GM12878 (cell line): Measurements from ENCODE around the gene WSCD1. TPM values are rescaled to one million over a fixed set of nuclear protein-coding genes. Genes with fewer than 3 reads are reported as not detected.

Experiments used
- ATAC-seq: fragments of 200-7000 bp; cut with Tn5 transposase; 3 replicates; pipeline ENCODE4 v1.9.1; 2020; ENCODE audit warnings: mild to moderate bottlenecking, moderate library complexity
- BruUV-seq: library from RNA; stranded (reverse); fragments of 400-500 nt; replicated peaks from 2 replicates; lab custom pipeline; 2021; lab: Mats Ljungman, UMichigan
- CTCF ChIA-PET: fragments of 300-600 bp; sonication (Branson Sonifier 250); formaldehyde crosslinking; extraction: SDS; loops from one replicate; lab custom pipeline; 2021; ENCODE audit warnings: inconsistent platforms; lab: Yijun Ruan, JAX
- POLR2A ChIA-PET: fragments of 350-600 bp; formaldehyde crosslinking; extraction: SDS; loops from one replicate; lab custom pipeline; 2021; ENCODE audit warnings: inconsistent platforms; lab: Charles Lee
- RAD21 ChIA-PET: fragments of 300-600 bp; sonication (Branson Sonifier 250); formaldehyde crosslinking; loops from one replicate; lab custom pipeline; 2023; ENCODE audit warnings: antibody characterized with exemption; ENCODE audit not compliant: unreplicated experiment; lab: Charles Lee
- SMC1A ChIA-PET: fragments of 300-600 bp; sonication (Branson Sonifier 250); formaldehyde crosslinking; loops from one replicate; lab custom pipeline; 2023; ENCODE audit not compliant: unreplicated experiment, uncharacterized antibody; lab: Charles Lee
- DNase-seq: peaks from one replicate; pipeline ENCODE4 v3.0.0-alpha.2; 2011; ENCODE audit warnings: low read depth, low spot score
- FAIRE-seq: peaks from 3 replicates; lab custom pipeline; 2011; peaks lifted over from hg19 to GRCh38; lab: Jason Lieb, UNC
- H2AFZ ChIP-seq: 2 replicates; pipeline ENCODE4 v1.6.0; 2011; ENCODE audit warnings: low read depth, low read length, control low read depth; ENCODE audit not compliant: control insufficient read depth
- H3K27ac ChIP-seq: 2 replicates; pipeline ENCODE4 v1.5.1; 2011; ENCODE audit warnings: control low read depth; ENCODE audit not compliant: control insufficient read depth, insufficient read depth
- H3K27me3 ChIP-seq, 2 experiments: replicated peaks in 1 of 2; 2 replicates each; pipeline versions ENCODE4 v1.6.0 to v1.6.1; 2011; ENCODE audit warnings: low read length in 1 of 2; ENCODE audit not compliant: control insufficient read depth in 2 of 2, insufficient read depth in 2 of 2
- H3K36me3 ChIP-seq, 2 experiments: 2 replicates each; pipeline ENCODE4 v1.5.1; 2011; ENCODE audit warnings: low read length in 1 of 2; ENCODE audit not compliant: control insufficient read depth in 2 of 2, insufficient read depth in 2 of 2
- H3K4me1 ChIP-seq: 2 replicates; pipeline ENCODE4 v1.6.1; 2011; ENCODE audit warnings: mild to moderate bottlenecking, low read length, moderate library complexity, mixed read lengths; ENCODE audit not compliant: control insufficient read depth, insufficient read depth
- H3K4me2 ChIP-seq: 2 replicates; pipeline ENCODE4 v1.6.0; 2011; ENCODE audit warnings: control low read depth; ENCODE audit not compliant: control insufficient read depth, insufficient read depth
- H3K4me3 ChIP-seq: fragments of 200-600 bp; sonication (generic); 2 replicates; pipeline ENCODE4 v1.5.1; 2016
- H3K79me2 ChIP-seq: 2 replicates; pipeline ENCODE4 v1.6.0; 2011; ENCODE audit warnings: low read length; ENCODE audit not compliant: control insufficient read depth, insufficient read depth
- H3K9ac ChIP-seq: 2 replicates; pipeline ENCODE4 v1.8.0; 2011; ENCODE audit warnings: low read length, control low read depth, mixed read lengths; ENCODE audit not compliant: control insufficient read depth, insufficient read depth
- H3K9me3 ChIP-seq: replicated peaks from 3 replicates; pipeline ENCODE4 v1.5.1; 2011; ENCODE audit warnings: mild to moderate bottlenecking, low read length; ENCODE audit not compliant: control insufficient read depth, insufficient read depth
- H4K20me1 ChIP-seq: 2 replicates; pipeline ENCODE4 v1.6.0; 2011; ENCODE audit not compliant: control insufficient read depth, insufficient read depth
- FOS ChIP-seq: IDR thresholded peaks from 3 replicates; pipeline ENCODE4 v1.6.1; 2011; ENCODE audit warnings: borderline replicate concordance; ENCODE audit not compliant: insufficient read length; ENCODE audit errors: extremely low read depth
- JUND ChIP-seq: IDR thresholded peaks from 2 replicates; pipeline ENCODE4 v1.6.1; 2012; ENCODE audit warnings: low read depth, mild to moderate bottlenecking, low read length, improper control_type of control experiment, moderate library complexity
- LARP7 ChIP-seq: fragments of 450-650 bp; IDR thresholded peaks from 2 replicates; pipeline ENCODE4 v1.6.1; 2017; ENCODE audit warnings: mild to moderate bottlenecking
- MEF2A ChIP-seq: IDR thresholded peaks from 2 replicates; pipeline ENCODE4 v1.6.1; 2011; ENCODE audit warnings: low read depth, mild to moderate bottlenecking, low read length, moderate library complexity; ENCODE audit not compliant: insufficient read depth
- STAT3 ChIP-seq: IDR thresholded peaks from 2 replicates; pipeline ENCODE4 v1.6.1; 2011; ENCODE audit warnings: low read depth, low read length, improper control_type of control experiment
- WGBS: methylation state at CpG from one replicate; pipeline ENCODE4 v1.1.6; 2016; ENCODE audit warnings: low lambda C conversion rate; ENCODE audit not compliant: insufficient replicate concordance, insufficient coverage; ENCODE audit errors: missing lambda C conversion rate; 5-methylcytosine and 5-hydroxymethylcytosine counted together
- in situ Hi-C: fragments of 300-500 bp; cut with MboI; formaldehyde crosslinking; loops from 9 replicates; pipeline ENCODE4 v1.14.3; 2018; ENCODE audit warnings: mixed read lengths
- intact Hi-C: fragments of 100-400 bp; cut with micrococcal nuclease; formaldehyde crosslinking; loops from one replicate; pipeline ENCODE4 v1.14.2; 2022; ENCODE audit not compliant: unreplicated experiment
- polyA plus RNA-seq, 11 experiments: library from polyadenylated mRNA; depleted of rRNA in 4 of 11; unstranded in 6 of 11; stranded (reverse) in 5 of 11; fragments of >200 nt; fragmentation: Nextera tagmentation in 4 of 11; fragmentation: Illumina TruSeq in 1 of 11; extraction: Ambion mirVana in 4 of 11; extraction: Trizol in 1 of 11; gene quantifications; 1 replicate in 1 of 11; 2 replicates in 10 of 11; pipeline versions ENCODE4 v1.2.1 to v1.2.3, GENCODE V29; 2011 to 2016; ENCODE audit warnings: inconsistent platforms in 2 of 11, missing spikeins in 2 of 11, low read depth in 1 of 11
- total RNA-seq, 4 experiments: library from RNA; depleted of rRNA in 3 of 4; stranded (reverse); fragments of >200 nt in 3 of 4; fragmentation: Illumina TruSeq in 1 of 4; extraction: Trizol in 1 of 4; gene quantifications; 2 replicates each; pipeline versions ENCODE4 v1.2.1 to v1.2.3, GENCODE V29; 2013 to 2021
- TF ChIP-seq, protein P1 (sequence below): IDR thresholded peaks from 2 replicates; pipeline ENCODE4 v1.6.1; 2012; ENCODE audit warnings: low read length, inconsistent platforms
- TF ChIP-seq, protein P2 (sequence below): fragments of 450-650 bp; IDR thresholded peaks from 2 replicates; pipeline ENCODE4 v1.6.1; 2017; ENCODE audit warnings: mild to moderate bottlenecking, moderate library complexity
- TF ChIP-seq, protein P3 (sequence below): IDR thresholded peaks from 2 replicates; pipeline ENCODE4 v1.6.1; 2012; ENCODE audit warnings: low read depth, low read length, improper control_type of control experiment
- TF ChIP-seq, protein P4 (sequence below): IDR thresholded peaks from 2 replicates; pipeline ENCODE4 v1.6.1; 2012; ENCODE audit warnings: improper control_type of control experiment, low read depth, low read length; ENCODE audit not compliant: insufficient replicate concordance

Gene WSCD1
- total and polyA plus RNA-seq, 10 of the 15 experiments (the other 5 are each of a cell fraction or from before 2014, with no cell fraction given): 0.01 to 0.16 TPM; not detected in 8

- ChIA-PET POLR2A (no interaction called here), RAD21 (no interaction called here), CTCF (no interaction called here), SMC1A (no interaction called here)
- Histone ChIP-seq H4K20me1 (no peaks in the 10 kb centered on the region), H3K79me2 (no peaks in the 10 kb centered on the region), H2AFZ (no peak overlapping the region), H3K4me2 (no peak overlapping the region), H3K36me3 (no peaks in the 10 kb centered on the region), H3K9me3 (no peaks in the 10 kb centered on the region), H3K27me3 (no peaks in the 10 kb centered on the region), H3K4me1 (no peaks in the 10 kb centered on the region), H3K27ac (no peak overlapping the region), H3K9ac (no peak overlapping the region), H3K4me3 (no peak overlapping the region)
- TF ChIP-seq, protein P1, sequence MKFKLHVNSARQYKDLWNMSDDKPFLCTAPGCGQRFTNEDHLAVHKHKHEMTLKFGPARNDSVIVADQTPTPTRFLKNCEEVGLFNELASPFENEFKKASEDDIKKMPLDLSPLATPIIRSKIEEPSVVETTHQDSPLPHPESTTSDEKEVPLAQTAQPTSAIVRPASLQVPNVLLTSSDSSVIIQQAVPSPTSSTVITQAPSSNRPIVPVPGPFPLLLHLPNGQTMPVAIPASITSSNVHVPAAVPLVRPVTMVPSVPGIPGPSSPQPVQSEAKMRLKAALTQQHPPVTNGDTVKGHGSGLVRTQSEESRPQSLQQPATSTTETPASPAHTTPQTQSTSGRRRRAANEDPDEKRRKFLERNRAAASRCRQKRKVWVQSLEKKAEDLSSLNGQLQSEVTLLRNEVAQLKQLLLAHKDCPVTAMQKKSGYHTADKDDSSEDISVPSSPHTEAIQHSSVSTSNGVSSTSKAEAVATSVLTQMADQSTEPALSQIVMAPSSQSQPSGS: no peak
- TF ChIP-seq JUND (no peak), FOS (no peak), MEF2A (no peak), STAT3 (no peak), LARP7 (no peak)
- TF ChIP-seq, protein P2, sequence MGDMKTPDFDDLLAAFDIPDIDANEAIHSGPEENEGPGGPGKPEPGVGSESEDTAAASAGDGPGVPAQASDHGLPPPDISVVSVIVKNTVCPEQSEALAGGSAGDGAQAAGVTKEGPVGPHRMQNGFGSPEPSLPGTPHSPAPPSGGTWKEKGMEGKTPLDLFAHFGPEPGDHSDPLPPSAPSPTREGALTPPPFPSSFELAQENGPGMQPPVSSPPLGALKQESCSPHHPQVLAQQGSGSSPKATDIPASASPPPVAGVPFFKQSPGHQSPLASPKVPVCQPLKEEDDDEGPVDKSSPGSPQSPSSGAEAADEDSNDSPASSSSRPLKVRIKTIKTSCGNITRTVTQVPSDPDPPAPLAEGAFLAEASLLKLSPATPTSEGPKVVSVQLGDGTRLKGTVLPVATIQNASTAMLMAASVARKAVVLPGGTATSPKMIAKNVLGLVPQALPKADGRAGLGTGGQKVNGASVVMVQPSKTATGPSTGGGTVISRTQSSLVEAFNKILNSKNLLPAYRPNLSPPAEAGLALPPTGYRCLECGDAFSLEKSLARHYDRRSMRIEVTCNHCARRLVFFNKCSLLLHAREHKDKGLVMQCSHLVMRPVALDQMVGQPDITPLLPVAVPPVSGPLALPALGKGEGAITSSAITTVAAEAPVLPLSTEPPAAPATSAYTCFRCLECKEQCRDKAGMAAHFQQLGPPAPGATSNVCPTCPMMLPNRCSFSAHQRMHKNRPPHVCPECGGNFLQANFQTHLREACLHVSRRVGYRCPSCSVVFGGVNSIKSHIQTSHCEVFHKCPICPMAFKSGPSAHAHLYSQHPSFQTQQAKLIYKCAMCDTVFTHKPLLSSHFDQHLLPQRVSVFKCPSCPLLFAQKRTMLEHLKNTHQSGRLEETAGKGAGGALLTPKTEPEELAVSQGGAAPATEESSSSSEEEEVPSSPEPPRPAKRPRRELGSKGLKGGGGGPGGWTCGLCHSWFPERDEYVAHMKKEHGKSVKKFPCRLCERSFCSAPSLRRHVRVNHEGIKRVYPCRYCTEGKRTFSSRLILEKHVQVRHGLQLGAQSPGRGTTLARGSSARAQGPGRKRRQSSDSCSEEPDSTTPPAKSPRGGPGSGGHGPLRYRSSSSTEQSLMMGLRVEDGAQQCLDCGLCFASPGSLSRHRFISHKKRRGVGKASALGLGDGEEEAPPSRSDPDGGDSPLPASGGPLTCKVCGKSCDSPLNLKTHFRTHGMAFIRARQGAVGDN: no peak
- TF ChIP-seq, protein P3, sequence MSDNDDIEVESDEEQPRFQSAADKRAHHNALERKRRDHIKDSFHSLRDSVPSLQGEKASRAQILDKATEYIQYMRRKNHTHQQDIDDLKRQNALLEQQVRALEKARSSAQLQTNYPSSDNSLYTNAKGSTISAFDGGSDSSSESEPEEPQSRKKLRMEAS: no peak
- TF ChIP-seq, protein P4, sequence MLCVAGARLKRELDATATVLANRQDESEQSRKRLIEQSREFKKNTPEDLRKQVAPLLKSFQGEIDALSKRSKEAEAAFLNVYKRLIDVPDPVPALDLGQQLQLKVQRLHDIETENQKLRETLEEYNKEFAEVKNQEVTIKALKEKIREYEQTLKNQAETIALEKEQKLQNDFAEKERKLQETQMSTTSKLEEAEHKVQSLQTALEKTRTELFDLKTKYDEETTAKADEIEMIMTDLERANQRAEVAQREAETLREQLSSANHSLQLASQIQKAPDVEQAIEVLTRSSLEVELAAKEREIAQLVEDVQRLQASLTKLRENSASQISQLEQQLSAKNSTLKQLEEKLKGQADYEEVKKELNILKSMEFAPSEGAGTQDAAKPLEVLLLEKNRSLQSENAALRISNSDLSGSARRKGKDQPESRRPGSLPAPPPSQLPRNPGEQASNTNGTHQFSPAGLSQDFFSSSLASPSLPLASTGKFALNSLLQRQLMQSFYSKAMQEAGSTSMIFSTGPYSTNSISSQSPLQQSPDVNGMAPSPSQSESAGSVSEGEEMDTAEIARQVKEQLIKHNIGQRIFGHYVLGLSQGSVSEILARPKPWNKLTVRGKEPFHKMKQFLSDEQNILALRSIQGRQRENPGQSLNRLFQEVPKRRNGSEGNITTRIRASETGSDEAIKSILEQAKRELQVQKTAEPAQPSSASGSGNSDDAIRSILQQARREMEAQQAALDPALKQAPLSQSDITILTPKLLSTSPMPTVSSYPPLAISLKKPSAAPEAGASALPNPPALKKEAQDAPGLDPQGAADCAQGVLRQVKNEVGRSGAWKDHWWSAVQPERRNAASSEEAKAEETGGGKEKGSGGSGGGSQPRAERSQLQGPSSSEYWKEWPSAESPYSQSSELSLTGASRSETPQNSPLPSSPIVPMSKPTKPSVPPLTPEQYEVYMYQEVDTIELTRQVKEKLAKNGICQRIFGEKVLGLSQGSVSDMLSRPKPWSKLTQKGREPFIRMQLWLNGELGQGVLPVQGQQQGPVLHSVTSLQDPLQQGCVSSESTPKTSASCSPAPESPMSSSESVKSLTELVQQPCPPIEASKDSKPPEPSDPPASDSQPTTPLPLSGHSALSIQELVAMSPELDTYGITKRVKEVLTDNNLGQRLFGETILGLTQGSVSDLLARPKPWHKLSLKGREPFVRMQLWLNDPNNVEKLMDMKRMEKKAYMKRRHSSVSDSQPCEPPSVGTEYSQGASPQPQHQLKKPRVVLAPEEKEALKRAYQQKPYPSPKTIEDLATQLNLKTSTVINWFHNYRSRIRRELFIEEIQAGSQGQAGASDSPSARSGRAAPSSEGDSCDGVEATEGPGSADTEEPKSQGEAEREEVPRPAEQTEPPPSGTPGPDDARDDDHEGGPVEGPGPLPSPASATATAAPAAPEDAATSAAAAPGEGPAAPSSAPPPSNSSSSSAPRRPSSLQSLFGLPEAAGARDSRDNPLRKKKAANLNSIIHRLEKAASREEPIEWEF: no peak
- BruUV-seq: no TSS peak
- WGBS: 25% methylated on average over 5 of the region's 5 CpGs
- DNase-seq (no peak), FAIRE-seq (no peak), ATAC-seq (no peak)
- in situ Hi-C loops (no loop called here), intact Hi-C loops (no loop called here)
These were observed 94.8 kb downstream of the WSCD1 start for GRCh38 chr17:6164996-6165395.
